NCI-H748 treated with DMSO at 0.1 percent for 48 hours (cell line): Measurements from ENCODE around the gene S100A8.

Experiments used
- DNase-seq: peaks from one replicate; lab custom pipeline; 2025; lab: John Stamatoyannopoulos, UW

Gene S100A8

GRCh38 chr1:153345187-153346076 is 45.4 kb downstream of the S100A8 start:
- DNase-seq: no peak

GRCh38 chr1:153344718-153345025 is 46.2 kb downstream of the S100A8 start:
- no peak for DNase-seq

- no peak for DNase-seq
These were observed 46.8 kb downstream of the S100A8 start for GRCh38 chr1:153343811-153344717.

- DNase-seq: no peak
These were observed 47.7 kb downstream of the S100A8 start for GRCh38 chr1:153343040-153343681.

- no peak for DNase-seq
These were observed 48.7 kb downstream of the S100A8 start for GRCh38 chr1:153342178-153342577.

- no peak for DNase-seq
These were observed 49.4 kb downstream of the S100A8 start for GRCh38 chr1:153341431-153341934.

GRCh38 chr1:153340356-153340755 is 50.5 kb downstream of the S100A8 start:
- DNase-seq: no peak
